Activated naive CD8-positive, alpha-beta T cell treated with anti-CD3 and anti-CD28 coated beads, Interleukin-2, amount 50 U/mL, for 24 hours (primary cell): ENCODE data around the gene OR14A2.
A peak's percentile ranks its signal among the peaks of the same experiment; 100 is the strongest.
"Not testable (repeated sequence)": the region's sequence is repeated elsewhere in the genome, so short reads cannot be mapped to it uniquely, and the experiment has no call there.

ENCODE experiments used
- ATAC-seq: fragments of 150-1000 bp; cut with Tn5 transposase; one replicate; pipeline ENCODE4 v1.10.0; 2021
- DNase-seq: peaks from one replicate; pipeline ENCODE4 v3.0.0; 2021
- H3K27ac Mint-ChIP-seq: one replicate; pipeline ENCODE4 v1.8.0; 2021; ENCODE audit warnings: mild to moderate bottlenecking, mixed read lengths
- H3K27me3 Mint-ChIP-seq: one replicate; pipeline ENCODE4 v1.8.0; 2021; ENCODE audit warnings: mixed read lengths
- H3K36me3 Mint-ChIP-seq: one replicate; pipeline ENCODE4 v1.8.0; 2021; ENCODE audit warnings: low read depth, mixed read lengths
- H3K4me1 Mint-ChIP-seq: one replicate; pipeline ENCODE4 v1.8.0; 2021; ENCODE audit warnings: mixed read lengths
- H3K4me3 Mint-ChIP-seq: one replicate; pipeline ENCODE4 v1.8.0; 2021; ENCODE audit warnings: mild to moderate bottlenecking, moderate library complexity, mixed read lengths
- H3K9me3 Mint-ChIP-seq: one replicate; pipeline ENCODE4 v1.8.0; 2021; ENCODE audit warnings: mixed read lengths

OR14A2 gene

DNA sequence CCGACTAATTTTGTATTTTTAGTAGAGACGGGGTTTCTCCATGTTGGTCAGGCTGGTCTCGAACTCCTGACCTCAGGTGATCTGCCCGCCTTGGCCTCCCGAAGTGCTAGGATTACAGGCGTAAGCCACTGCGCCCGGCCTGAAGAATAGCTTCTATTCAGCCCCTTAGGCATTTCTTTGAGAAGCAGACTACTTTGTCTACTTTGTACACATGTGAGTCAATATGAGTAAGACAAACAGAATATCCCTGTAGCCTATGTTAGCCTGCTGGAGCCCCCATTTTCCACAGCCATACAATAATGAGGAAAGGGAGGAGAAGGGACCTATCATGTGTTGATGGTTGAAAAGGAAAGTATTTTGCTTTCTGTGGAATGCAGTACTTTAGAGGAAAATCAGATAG is 37.3 kb downstream of the OR14A2 start:
- not testable (repeated sequence) for H3K27me3 Mint-ChIP-seq, H3K36me3 Mint-ChIP-seq, ATAC-seq, H3K9me3 Mint-ChIP-seq, H3K27ac Mint-ChIP-seq, DNase-seq, H3K4me1 Mint-ChIP-seq, H3K4me3 Mint-ChIP-seq

DNA sequence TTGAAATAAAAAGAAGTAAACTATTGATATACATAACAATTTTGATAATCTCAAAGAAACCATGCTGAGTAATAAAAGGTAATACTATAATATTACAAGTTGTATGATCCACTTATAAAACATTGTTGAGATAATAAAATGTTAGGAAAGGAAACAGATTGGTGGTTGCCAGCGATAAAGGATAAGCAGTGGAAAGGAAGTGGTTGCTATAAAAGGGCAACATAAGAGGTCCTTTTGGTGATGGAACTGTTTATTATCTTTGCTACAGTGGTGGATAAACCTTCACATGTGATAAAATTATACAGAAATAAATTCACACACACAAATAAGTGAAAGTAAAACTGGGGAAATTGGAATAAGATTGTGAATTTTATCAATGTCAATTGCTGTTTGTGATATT is 46.6 kb downstream of the OR14A2 start:
- no peaks in the 10 kb centered on the region for H3K4me1 Mint-ChIP-seq
- H3K36me3 Mint-ChIP-seq, result no peaks in the 10 kb centered on the region
- no peak overlapping the region for H3K27ac Mint-ChIP-seq
- DNase-seq (no peak), ATAC-seq (no peak)
- no peaks in the 10 kb centered on the region for H3K9me3 Mint-ChIP-seq
- no peaks in the 10 kb centered on the region for H3K27me3 Mint-ChIP-seq
- H3K4me3 Mint-ChIP-seq, result no peak overlapping the region

DNA sequence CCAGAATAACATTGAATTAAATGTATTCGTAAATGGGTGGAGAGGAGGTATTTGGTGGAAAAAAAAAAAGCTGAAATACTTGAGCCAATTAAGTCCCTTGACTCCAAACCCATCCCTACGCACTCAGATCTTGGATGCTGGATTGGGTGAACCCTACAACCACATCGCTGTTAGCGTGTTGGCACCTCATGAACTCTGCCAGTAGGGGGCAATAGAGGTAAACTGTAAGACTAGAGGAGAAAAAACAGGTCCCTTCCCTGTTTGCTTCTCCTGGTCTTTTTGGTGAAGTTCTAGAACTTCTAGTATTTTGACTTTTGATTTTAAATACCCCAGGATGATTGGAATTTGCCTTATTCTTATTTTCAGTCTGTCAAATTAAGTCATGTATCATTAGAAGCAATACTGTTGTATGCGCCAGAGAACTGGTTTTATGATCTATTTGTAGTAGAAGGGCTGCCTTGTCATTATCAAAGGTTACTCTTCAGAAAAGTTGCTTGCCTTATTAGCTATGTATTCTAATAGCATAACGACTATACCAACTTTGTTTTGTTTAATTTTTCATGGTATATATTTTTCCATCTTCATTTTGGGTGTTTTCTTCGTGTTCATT is 66.5 kb downstream of the OR14A2 start:
- peak; percentile 42 for DNase-seq
- Mint-ChIP-seq H3K4me1 (no peaks in the 10 kb centered on the region), H3K27me3 (peaks cover 4% of the 10 kb centered on the region)

DNA sequence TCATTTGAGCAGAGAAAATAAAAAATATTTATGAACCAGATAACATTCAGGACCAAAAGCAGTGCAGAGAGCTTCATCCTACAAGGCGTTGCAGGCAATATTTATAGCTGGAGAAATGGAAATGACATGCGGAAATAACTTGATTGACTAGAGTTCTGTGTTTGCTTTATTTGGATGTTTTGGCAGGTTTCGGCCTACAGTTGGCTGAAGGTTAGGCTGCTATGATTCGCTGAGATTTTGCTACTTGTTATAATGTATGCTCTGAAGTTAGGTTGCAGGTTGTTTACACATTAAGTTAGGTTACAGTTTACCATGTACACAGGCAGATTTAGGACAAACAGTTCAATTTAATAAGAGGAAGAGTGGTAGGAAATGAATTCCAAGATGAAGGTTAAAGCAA is 67.8 kb downstream of the OR14A2 start:
- no peak overlapping the region for H3K4me3 Mint-ChIP-seq
- DNase-seq (no peak), ATAC-seq (no peak)
- H3K27me3 Mint-ChIP-seq, result peaks cover 2% of the 10 kb centered on the region
- H3K9me3 Mint-ChIP-seq, result no peaks in the 10 kb centered on the region
- H3K27ac Mint-ChIP-seq, result no peak overlapping the region
- H3K36me3 Mint-ChIP-seq, result no peaks in the 10 kb centered on the region
- H3K4me1 Mint-ChIP-seq, result no peaks in the 10 kb centered on the region

More for the DNA sequence above, 66.5 kb downstream of the OR14A2 start:
- Mint-ChIP-seq H3K27ac (no peak overlapping the region), H3K4me3 (no peak overlapping the region), H3K36me3 (no peaks in the 10 kb centered on the region), H3K9me3 (no peaks in the 10 kb centered on the region)
- peak; percentile 43 for ATAC-seq

DNA sequence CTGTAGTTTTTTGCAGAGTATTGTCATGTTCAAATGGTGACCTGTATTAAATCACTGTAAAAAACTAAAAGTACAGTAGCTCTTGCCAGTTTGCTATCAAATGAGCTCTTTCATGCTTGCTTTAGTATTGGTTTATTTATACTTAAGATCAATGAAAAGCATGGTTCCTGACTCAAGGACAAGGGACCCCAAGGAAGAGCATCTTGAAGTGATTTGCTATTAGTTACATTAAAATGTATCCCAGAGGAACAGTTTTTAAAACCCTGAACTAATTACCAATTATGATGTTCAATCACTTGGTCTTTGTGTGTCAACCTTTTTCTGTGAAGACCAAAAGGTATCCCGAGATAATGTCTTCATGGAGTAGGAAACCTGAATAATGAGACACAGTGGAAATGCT is 68.3 kb downstream of the OR14A2 start, which contains the start of gene OR13G1:
Gene OR13G1 (minus strand): TSS at position 101 of the 400 bp plus-strand sequence. CDS start 6,698 bp downstream, outside the sequence.
- Mint-ChIP-seq H3K27me3 (peaks cover 2% of the 10 kb centered on the region), H3K27ac (no peak within 1 kb of the TSS)
- ATAC-seq, result no peak

More for the DNA sequence above, 68.3 kb downstream of the OR14A2 start, which contains the start of gene OR13G1:
- no peak within 1 kb of the TSS for H3K4me3 Mint-ChIP-seq
- H3K9me3 Mint-ChIP-seq, result no peaks in the 10 kb centered on the region
- no peaks in the 10 kb centered on the region for H3K36me3 Mint-ChIP-seq
- H3K4me1 Mint-ChIP-seq, result no peaks in the 10 kb centered on the region
- no peak for DNase-seq
